HCT116 (cell line): ENCODE results near the gene CHMP4B. TPM values are rescaled to one million over a fixed set of nuclear protein-coding genes. Genes with fewer than 3 reads are reported as not detected.

ENCODE experiments used
- ATAC-seq: fragments of 200-7000 bp; cut with Tn5 transposase; 2 replicates; pipeline ENCODE4 v1.9.1; 2020; ENCODE audit warnings: mild to moderate bottlenecking, moderate library complexity
- BruUV-seq: library from RNA; stranded (reverse); fragments of 400-500 nt; replicated peaks from 2 replicates; lab custom pipeline; 2021; lab: Mats Ljungman, UMichigan
- CTCF ChIA-PET: fragments of 300-600 bp; sonication (Branson Sonifier 250); formaldehyde crosslinking; loops from one replicate; lab custom pipeline; 2021; ENCODE audit warnings: antibody characterized with exemption; lab: Charles Lee
- POLR2A ChIA-PET: fragments of 300-600, 350-600 bp; sonication (Branson Sonifier 250); formaldehyde crosslinking; loops from one replicate; lab custom pipeline; 2021; ENCODE audit warnings: antibody characterized with exemption; lab: Charles Lee
- RAD21 ChIA-PET, 2 experiments: fragments of 300-600 bp; sonication (Branson Sonifier 250); formaldehyde crosslinking; loops; one replicate each; lab custom pipeline; 2023; ENCODE audit warnings: low total read pairs in 2 of 2; ENCODE audit not compliant: uncharacterized antibody in 2 of 2, unreplicated experiment in 2 of 2, low non-redundant PET in 1 of 2; lab: Charles Lee
- DNase-seq: peaks from one replicate; pipeline ENCODE4 v3.0.0-alpha.2; 2010; ENCODE audit warnings: low read depth, low spot score
- H2AFZ ChIP-seq: fragments of 200-600 bp; shearing (Covaris generic), sonication (generic); 2 replicates; pipeline ENCODE4 v1.6.1; 2017; ENCODE audit warnings: low read depth, mixed run types, mixed read lengths, antibody characterized with exemption, low read length; ENCODE audit not compliant: poor library complexity, severe bottlenecking
- H3K27ac ChIP-seq: 2 replicates; pipeline ENCODE4 v1.5.1; 2012; ENCODE audit warnings: low read depth, low read length
- H3K27me3 ChIP-seq: fragments of 200-600 bp; sonication (generic); 2 replicates; pipeline ENCODE4 v1.6.1; 2016; ENCODE audit warnings: mixed run types, low read length, mixed read lengths; ENCODE audit not compliant: insufficient read depth
- H3K36me3 ChIP-seq, 2 experiments: fragments of 200-500 bp in 1 of 2; fragments of 200-600 bp in 1 of 2; sonication (Bioruptor generic) in 1 of 2; sonication (generic) in 1 of 2; 2 replicates each; pipeline versions ENCODE4 v1.5.1 to v1.6.1; 2014 to 2016; ENCODE audit warnings: low read length in 2 of 2, inconsistent platforms in 1 of 2, mixed read lengths in 1 of 2, mixed run types in 1 of 2; ENCODE audit not compliant: insufficient read depth in 2 of 2, control insufficient read depth in 1 of 2
- H3K4me1 ChIP-seq, 2 experiments: fragments of 200-600 bp in 1 of 2; sonication (generic) in 1 of 2; 2 replicates each; pipeline versions ENCODE4 v1.5.1 to v1.6.1; 2012 to 2017; ENCODE audit warnings: low read length in 2 of 2, inconsistent platforms in 1 of 2, mild to moderate bottlenecking in 1 of 2, mixed read lengths in 1 of 2, mixed run types in 1 of 2, moderate library complexity in 1 of 2; ENCODE audit not compliant: insufficient read depth in 2 of 2, control insufficient read depth in 1 of 2
- H3K4me2 ChIP-seq: fragments of 200-600 bp; sonication (generic); 2 replicates; pipeline ENCODE4 v1.6.1; 2017; ENCODE audit warnings: mixed run types, low read length, mixed read lengths
- H3K4me3 ChIP-seq, 2 experiments: fragments of 200-600 bp in 1 of 2; sonication (generic) in 1 of 2; replicated peaks in 1 of 2; 2 replicates each; pipeline ENCODE4 v1.5.1; 2011 to 2016; ENCODE audit warnings: low read length in 2 of 2, control low read depth in 1 of 2, low read depth in 1 of 2, mild to moderate bottlenecking in 1 of 2, mixed read lengths in 1 of 2, mixed run types in 1 of 2
- H3K79me2 ChIP-seq: fragments of 200-600 bp; sonication (generic); 2 replicates; pipeline ENCODE4 v1.6.1; 2017; ENCODE audit warnings: mild to moderate bottlenecking, mixed run types, low read length, moderate library complexity, mixed read lengths; ENCODE audit not compliant: insufficient read depth
- H3K9ac ChIP-seq: fragments of 200-600 bp; sonication (generic); 2 replicates; pipeline ENCODE4 v1.6.1; 2016; ENCODE audit warnings: low read length, mixed read lengths
- H3K9me2 ChIP-seq: fragments of 200-600 bp; sonication (generic), shearing (Covaris generic); 2 replicates; pipeline ENCODE4 v1.6.1; 2017; ENCODE audit warnings: mixed run types, mild to moderate bottlenecking, moderate library complexity; ENCODE audit not compliant: insufficient read depth
- H3K9me3 ChIP-seq, 2 experiments: fragments of 200-500 bp in 1 of 2; fragments of 200-600 bp in 1 of 2; sonication (Bioruptor generic) in 1 of 2; sonication (generic) in 1 of 2; 2 replicates each; pipeline ENCODE4 v1.6.1; 2014 to 2017; ENCODE audit warnings: low read length in 2 of 2, mixed read lengths in 2 of 2, inconsistent platforms in 1 of 2, low read depth in 1 of 2, mild to moderate bottlenecking in 1 of 2, mixed run types in 1 of 2, moderate library complexity in 1 of 2; ENCODE audit not compliant: control insufficient read depth in 1 of 2, insufficient read depth in 1 of 2
- H4K20me1 ChIP-seq: fragments of 200-600 bp; sonication (generic), shearing (Covaris generic); 2 replicates; pipeline ENCODE4 v1.6.1; 2017; ENCODE audit warnings: mixed run types, mild to moderate bottlenecking, moderate library complexity; ENCODE audit not compliant: insufficient read depth
- CBX3 ChIP-seq: IDR thresholded peaks from 2 replicates; pipeline ENCODE4 v1.6.1; 2012; ENCODE audit warnings: low read depth
- CEBPB ChIP-seq: IDR thresholded peaks from 2 replicates; pipeline ENCODE4 v1.6.1; 2012; ENCODE audit warnings: low read depth
- EGR1 ChIP-seq: IDR thresholded peaks from 2 replicates; pipeline ENCODE4 v1.6.1; 2012; ENCODE audit warnings: low read depth
- EZH2 ChIP-seq: fragments of 200-600 bp; sonication (generic); IDR thresholded peaks from 2 replicates; pipeline ENCODE4 v1.6.1; 2017; ENCODE audit warnings: antibody characterized with exemption, mixed run types
- EZH2phosphoT487 ChIP-seq: fragments of 200-600 bp; IDR thresholded peaks from 2 replicates; pipeline ENCODE4 v1.6.1; 2018; ENCODE audit warnings: antibody characterized with exemption, borderline replicate concordance
- JUND ChIP-seq: IDR thresholded peaks from 2 replicates; pipeline ENCODE4 v1.6.1; 2012
- POLR2A ChIP-seq: IDR thresholded peaks from 2 replicates; pipeline ENCODE4 v1.7.0; 2011; ENCODE audit warnings: borderline replicate concordance; ENCODE audit not compliant: insufficient read depth, insufficient read length; ENCODE audit errors: extremely low read depth
- POLR2AphosphoS5 ChIP-seq: IDR thresholded peaks from 2 replicates; pipeline ENCODE4 v1.6.1; 2011; ENCODE audit warnings: mild to moderate bottlenecking, low read depth, low read length, moderate library complexity
- RAD21 ChIP-seq: IDR thresholded peaks from 2 replicates; pipeline ENCODE4 v1.6.1; 2012; ENCODE audit warnings: low read depth, mild to moderate bottlenecking
- SRF ChIP-seq: IDR thresholded peaks from 2 replicates; pipeline ENCODE4 v1.6.1; 2012; ENCODE audit warnings: low read depth
- TCF7L2 ChIP-seq: IDR thresholded peaks from 2 replicates; pipeline ENCODE4 v1.7.0; 2011; ENCODE audit warnings: borderline replicate concordance, inconsistent platforms; ENCODE audit not compliant: insufficient read depth, insufficient read length; ENCODE audit errors: extremely low read depth
- YY1 ChIP-seq: IDR thresholded peaks from 2 replicates; pipeline ENCODE4 v1.6.1; 2011; ENCODE audit warnings: low read length, low read depth, moderate library complexity, mild to moderate bottlenecking; ENCODE audit not compliant: insufficient replicate concordance; ENCODE audit errors: extremely low read depth
- ZFX ChIP-seq: fragments of 450-650 bp; IDR thresholded peaks from 2 replicates; pipeline ENCODE4 v1.6.1; 2017
- ZNF274 ChIP-seq: fragments of 200-500 bp; sonication (Bioruptor generic); IDR thresholded peaks from 2 replicates; pipeline ENCODE4 v1.6.1; 2014; ENCODE audit warnings: mild to moderate bottlenecking, low read depth, low read length, inconsistent platforms
- intact Hi-C: fragments of 100-400 bp; cut with micrococcal nuclease; formaldehyde crosslinking; loops from 2 replicates; pipeline ENCODE4 v1.10.0; 2022
- total RNA-seq: library from RNA; stranded (reverse); gene quantifications from one replicate; pipeline ENCODE4 v1.2.1, GENCODE V29; 2021; ENCODE audit not compliant: unreplicated experiment
- TF ChIP-seq, protein P1 (sequence below): IDR thresholded peaks from 2 replicates; pipeline ENCODE4 v1.6.1; 2012
- TF ChIP-seq, protein P2 (sequence below): IDR thresholded peaks from 2 replicates; pipeline ENCODE4 v1.6.1; 2012
- TF ChIP-seq, protein P3 (sequence below): IDR thresholded peaks from 2 replicates; pipeline ENCODE4 v1.6.1; 2012; ENCODE audit warnings: low read depth
- TF ChIP-seq, protein P4 (sequence below): IDR thresholded peaks from 2 replicates; pipeline ENCODE4 v1.6.1; 2011; ENCODE audit warnings: mild to moderate bottlenecking, low read length, moderate library complexity; ENCODE audit not compliant: insufficient replicate concordance; ENCODE audit errors: extremely low read depth

Gene CHMP4B
- total RNA-seq, 1 experiment from 2014 or later: 56.9 TPM

DNA sequence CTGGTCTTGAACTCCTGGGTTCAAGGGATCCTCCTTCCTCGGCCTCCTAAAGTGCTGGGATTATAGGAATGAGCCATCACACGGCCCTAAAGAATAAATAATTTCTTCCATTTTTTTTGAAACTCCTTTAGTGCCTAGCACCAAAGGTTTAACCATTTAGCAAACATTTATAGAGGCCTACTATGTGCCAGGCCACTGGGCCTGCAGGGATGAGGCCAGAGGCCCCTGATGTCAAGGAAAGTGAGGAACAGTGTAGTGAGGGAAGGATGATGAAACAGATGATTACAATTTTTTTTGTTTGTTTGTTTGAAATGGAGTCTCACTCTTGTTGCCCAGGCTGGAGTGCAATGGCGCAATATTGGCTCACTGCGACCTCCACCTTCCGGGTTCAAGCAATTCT lies 45.6 kb upstream of the CHMP4B start (continued):
- TF ChIP-seq RAD21: no peak
- no peak for TF ChIP-seq SRF
- TF ChIP-seq EZH2phosphoT487: no peak
- TF ChIP-seq, protein P1, sequence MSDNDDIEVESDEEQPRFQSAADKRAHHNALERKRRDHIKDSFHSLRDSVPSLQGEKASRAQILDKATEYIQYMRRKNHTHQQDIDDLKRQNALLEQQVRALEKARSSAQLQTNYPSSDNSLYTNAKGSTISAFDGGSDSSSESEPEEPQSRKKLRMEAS: no peak
- no peak for TF ChIP-seq ZFX
- no peak for TF ChIP-seq ZNF274
- no peak for TF ChIP-seq POLR2AphosphoS5
- no peak for TF ChIP-seq EZH2

DNA sequence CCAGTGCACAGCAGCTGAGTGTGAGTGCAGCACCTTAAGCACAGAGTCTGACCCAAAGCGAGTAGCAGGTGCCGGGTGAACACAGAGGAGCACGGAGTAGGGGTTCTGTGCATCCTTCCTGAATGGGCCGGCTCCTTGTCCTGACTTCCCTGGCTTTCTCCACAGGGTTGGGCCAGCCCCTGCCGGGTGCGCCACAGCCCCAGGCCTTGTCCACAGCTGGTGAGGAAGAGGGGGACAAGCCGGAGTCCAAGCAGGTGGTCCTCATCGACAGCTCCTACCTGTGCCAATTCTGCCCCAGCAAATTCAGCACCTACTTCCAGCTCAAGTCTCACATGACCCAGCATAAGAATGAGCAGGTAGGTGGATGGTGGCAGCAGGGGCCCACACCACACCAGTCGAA lies 44.5 kb upstream of the CHMP4B start:
- no peaks in the 10 kb centered on the region; a peak in 1 of 4 replicates for H3K36me3 ChIP-seq
- no peak overlapping the region for H3K9ac ChIP-seq
- TF ChIP-seq CEBPB (no peak), ZNF274 (no peak), ZFX (no peak), JUND (no peak), CBX3 (no peak), POLR2A (no peak), EZH2phosphoT487 (no peak), SRF (no peak), YY1 (no peak), RAD21 (no peak), TCF7L2 (no peak), EGR1 (no peak)
- TF ChIP-seq, protein P1: no peak
- TF ChIP-seq, protein P2, sequence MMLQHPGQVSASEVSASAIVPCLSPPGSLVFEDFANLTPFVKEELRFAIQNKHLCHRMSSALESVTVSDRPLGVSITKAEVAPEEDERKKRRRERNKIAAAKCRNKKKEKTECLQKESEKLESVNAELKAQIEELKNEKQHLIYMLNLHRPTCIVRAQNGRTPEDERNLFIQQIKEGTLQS: no peak
- TF ChIP-seq, protein P3, sequence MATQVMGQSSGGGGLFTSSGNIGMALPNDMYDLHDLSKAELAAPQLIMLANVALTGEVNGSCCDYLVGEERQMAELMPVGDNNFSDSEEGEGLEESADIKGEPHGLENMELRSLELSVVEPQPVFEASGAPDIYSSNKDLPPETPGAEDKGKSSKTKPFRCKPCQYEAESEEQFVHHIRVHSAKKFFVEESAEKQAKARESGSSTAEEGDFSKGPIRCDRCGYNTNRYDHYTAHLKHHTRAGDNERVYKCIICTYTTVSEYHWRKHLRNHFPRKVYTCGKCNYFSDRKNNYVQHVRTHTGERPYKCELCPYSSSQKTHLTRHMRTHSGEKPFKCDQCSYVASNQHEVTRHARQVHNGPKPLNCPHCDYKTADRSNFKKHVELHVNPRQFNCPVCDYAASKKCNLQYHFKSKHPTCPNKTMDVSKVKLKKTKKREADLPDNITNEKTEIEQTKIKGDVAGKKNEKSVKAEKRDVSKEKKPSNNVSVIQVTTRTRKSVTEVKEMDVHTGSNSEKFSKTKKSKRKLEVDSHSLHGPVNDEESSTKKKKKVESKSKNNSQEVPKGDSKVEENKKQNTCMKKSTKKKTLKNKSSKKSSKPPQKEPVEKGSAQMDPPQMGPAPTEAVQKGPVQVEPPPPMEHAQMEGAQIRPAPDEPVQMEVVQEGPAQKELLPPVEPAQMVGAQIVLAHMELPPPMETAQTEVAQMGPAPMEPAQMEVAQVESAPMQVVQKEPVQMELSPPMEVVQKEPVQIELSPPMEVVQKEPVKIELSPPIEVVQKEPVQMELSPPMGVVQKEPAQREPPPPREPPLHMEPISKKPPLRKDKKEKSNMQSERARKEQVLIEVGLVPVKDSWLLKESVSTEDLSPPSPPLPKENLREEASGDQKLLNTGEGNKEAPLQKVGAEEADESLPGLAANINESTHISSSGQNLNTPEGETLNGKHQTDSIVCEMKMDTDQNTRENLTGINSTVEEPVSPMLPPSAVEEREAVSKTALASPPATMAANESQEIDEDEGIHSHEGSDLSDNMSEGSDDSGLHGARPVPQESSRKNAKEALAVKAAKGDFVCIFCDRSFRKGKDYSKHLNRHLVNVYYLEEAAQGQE: no peak
- TF ChIP-seq, protein P4, sequence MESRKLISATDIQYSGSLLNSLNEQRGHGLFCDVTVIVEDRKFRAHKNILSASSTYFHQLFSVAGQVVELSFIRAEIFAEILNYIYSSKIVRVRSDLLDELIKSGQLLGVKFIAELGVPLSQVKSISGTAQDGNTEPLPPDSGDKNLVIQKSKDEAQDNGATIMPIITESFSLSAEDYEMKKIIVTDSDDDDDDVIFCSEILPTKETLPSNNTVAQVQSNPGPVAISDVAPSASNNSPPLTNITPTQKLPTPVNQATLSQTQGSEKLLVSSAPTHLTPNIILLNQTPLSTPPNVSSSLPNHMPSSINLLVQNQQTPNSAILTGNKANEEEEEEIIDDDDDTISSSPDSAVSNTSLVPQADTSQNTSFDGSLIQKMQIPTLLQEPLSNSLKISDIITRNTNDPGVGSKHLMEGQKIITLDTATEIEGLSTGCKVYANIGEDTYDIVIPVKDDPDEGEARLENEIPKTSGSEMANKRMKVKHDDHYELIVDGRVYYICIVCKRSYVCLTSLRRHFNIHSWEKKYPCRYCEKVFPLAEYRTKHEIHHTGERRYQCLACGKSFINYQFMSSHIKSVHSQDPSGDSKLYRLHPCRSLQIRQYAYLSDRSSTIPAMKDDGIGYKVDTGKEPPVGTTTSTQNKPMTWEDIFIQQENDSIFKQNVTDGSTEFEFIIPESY: no peak
- no peaks in the 10 kb centered on the region for H3K9me2 ChIP-seq
- no peak overlapping the region for H3K27ac ChIP-seq
- no peak overlapping the region for H2AFZ ChIP-seq
- ChIA-PET POLR2A (no interaction called here), RAD21 (no interaction called here), CTCF (no interaction called here)
- H3K9me3 ChIP-seq: no peaks in the 10 kb centered on the region
- H3K4me1 ChIP-seq: no peaks in the 10 kb centered on the region
- H3K4me2 ChIP-seq: no peak overlapping the region
- DNase-seq: no peak
- no peaks in the 10 kb centered on the region for H4K20me1 ChIP-seq
- intact Hi-C loops: no loop called here
- BruUV-seq: no TSS peak
- no peak for ATAC-seq
- H3K27me3 ChIP-seq: no peaks in the 10 kb centered on the region
- no peaks in the 10 kb centered on the region for H3K79me2 ChIP-seq
- H3K4me3 ChIP-seq: no peak overlapping the region
